ENCODE data around the gene MACF1.

DNA sequence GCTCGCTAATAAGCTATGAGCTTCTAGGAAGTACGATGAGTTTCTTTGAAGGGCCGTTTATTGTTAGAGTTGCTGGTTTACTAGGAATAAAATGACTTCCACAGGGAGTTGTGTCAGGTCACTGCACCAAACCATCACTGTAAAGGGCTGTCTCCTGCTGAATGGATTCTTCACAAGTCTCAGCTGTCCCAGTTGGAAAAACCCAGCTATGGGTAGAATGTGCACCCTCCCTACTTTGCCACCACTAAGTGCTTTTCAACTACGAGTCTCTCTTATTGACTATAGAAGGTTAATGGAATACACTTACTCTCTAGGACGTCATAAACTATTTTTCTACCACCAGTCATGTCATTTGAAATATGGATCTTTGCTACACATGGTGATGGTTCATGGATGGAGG is 192.2 kb downstream of the MACF1 start:
- TF ChIP-seq, protein P1, sequence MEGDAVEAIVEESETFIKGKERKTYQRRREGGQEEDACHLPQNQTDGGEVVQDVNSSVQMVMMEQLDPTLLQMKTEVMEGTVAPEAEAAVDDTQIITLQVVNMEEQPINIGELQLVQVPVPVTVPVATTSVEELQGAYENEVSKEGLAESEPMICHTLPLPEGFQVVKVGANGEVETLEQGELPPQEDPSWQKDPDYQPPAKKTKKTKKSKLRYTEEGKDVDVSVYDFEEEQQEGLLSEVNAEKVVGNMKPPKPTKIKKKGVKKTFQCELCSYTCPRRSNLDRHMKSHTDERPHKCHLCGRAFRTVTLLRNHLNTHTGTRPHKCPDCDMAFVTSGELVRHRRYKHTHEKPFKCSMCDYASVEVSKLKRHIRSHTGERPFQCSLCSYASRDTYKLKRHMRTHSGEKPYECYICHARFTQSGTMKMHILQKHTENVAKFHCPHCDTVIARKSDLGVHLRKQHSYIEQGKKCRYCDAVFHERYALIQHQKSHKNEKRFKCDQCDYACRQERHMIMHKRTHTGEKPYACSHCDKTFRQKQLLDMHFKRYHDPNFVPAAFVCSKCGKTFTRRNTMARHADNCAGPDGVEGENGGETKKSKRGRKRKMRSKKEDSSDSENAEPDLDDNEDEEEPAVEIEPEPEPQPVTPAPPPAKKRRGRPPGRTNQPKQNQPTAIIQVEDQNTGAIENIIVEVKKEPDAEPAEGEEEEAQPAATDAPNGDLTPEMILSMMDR (IDR thresholded peaks at IDR 0.05; ENCODE audit: low read length), result no peak
- no peak for TF ChIP-seq EZH2 (optimal IDR thresholded peaks at IDR 0.05; ENCODE audit: low read depth, low read length)
- TF ChIP-seq EZH2phosphoT487 (IDR thresholded peaks at IDR 0.05; ENCODE audit: low read length), result no peak
